Measurements from ENCODE around the gene AUTS2. TPM values are rescaled to one million over a fixed set of nuclear protein-coding genes. Genes with fewer than 3 reads are reported as not detected.

Gene AUTS2
- total RNA-seq, 1 experiment from 2014 or later = 7.4 TPM

- DNase-seq (ENCODE audit: extremely low read depth, low read depth) = no peak
Observed at GRCh38 chr7:69682518-69682917, 84.2 kb downstream of the AUTS2 start.

- DNase-seq (ENCODE audit: extremely low read depth, low read depth) = no peak
Observed at GRCh38 chr7:69683002-69683401, 84.7 kb downstream of the AUTS2 start.

DNA sequence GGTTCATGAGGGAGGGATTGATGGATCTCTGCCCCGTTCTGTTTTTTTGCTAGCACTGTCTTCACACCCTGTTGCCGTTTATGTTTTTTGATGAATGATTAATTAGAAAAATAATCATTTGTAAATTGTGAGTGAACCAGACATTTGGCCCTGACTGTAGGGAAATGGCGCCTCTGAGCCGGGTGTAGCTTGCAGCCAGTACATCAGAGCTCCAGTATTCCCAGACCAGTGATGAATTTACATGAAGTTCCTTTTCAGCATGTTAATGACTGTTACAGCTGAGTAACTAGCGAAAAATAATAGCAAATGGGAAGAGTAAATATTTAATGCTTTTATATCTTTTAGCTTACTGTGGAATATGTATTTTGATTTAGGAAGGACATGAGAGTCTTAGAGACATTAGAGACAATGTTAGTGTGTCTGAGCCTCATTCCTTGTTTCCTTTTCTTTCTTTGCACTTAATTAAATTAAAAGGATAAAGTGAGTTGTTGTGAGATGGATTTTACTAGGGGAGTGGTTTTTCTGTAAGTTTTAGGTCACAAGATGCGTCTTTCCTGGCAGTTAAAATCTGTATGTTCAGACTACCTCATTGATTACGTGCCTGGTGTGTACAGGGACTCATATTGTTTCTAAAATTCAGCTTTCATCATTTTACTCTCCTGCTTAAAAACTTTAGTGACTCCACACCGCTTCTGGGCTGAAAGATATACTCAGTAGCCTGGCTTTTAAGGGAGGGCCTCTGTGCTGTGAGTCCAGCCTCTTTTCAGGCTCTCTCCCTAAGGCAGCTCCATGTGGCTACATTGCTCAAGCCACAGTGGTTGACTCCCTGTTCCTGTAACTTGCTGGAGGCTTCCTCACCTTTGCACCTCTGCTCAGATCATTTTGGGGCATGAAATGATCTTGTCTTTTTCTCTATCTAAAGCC is 86.4 kb downstream of the AUTS2 start:
- no peak for DNase-seq (ENCODE audit: extremely low read depth, low read depth)

DNA sequence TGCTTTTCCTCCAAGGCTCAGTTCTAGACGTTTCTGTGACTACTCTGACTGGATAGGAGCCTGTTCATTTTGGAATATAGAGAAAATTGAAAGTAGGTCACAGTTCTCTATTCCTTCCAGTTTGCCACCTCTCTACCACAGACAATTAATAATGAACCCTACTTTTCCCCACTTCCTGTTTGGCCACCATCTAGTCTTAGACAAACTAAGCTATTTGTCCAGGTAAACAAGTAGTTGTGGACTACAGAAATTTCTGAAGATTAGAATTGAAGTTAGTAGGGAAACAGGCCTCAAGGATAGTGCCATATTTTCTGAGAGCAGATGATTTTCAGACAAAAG is 87.0 kb downstream of the AUTS2 start:
- DNase-seq (ENCODE audit: extremely low read depth, low read depth) = no peak

DNA sequence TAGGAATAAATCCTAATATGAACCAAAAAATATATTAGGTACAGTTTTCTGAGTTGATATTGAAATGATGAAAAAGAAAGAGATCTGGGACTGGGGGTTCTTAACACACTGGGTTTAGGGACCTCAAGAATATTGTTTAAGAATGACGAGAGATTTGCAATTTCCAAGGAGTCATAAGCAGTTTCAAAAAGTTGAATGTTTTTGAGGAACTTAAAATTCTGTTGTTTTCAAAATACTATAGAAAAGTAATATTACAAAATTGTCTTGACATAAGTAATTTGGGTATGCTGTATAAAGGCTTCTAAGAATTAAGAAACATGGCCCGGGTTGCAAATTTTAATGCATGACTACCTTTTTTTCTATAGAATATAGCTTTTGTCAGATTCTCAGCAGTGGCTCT is 88.1 kb downstream of the AUTS2 start:
- DNase-seq (ENCODE audit: extremely low read depth, low read depth) = no peak

DNA sequence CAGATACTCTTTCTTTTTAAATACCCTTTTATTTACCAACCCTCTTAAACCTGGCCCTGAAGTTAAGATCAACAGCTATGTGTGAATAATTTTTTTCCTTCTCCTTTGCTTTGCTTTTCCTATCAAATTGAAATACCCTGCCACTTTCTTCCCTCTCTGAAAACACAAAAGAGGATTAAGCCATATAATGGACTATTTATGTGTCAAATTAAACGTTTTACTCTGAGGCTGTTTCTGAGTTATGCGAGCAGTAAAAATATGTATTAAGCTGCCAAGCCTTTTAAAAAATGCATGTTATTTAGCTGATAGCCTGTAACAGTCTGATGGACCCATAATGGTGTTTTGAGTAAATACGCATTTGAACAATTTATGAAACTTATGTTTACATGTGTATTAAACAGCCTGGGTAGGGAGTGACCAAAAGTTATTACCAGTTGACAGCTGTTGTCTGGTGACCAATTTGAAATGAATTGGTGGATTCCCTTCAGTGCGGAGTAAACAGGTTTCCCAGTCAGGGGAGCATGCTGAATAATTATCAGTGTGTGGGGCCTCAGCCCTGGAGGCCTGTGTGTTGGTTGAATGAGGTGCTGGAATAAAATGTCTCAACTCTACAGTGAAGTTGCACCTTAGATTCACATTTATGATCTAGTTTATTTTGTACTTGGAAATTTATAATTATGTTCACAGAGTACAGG is 89.6 kb downstream of the AUTS2 start:
- DNase-seq (ENCODE audit: extremely low read depth, low read depth) = no peak

DNA sequence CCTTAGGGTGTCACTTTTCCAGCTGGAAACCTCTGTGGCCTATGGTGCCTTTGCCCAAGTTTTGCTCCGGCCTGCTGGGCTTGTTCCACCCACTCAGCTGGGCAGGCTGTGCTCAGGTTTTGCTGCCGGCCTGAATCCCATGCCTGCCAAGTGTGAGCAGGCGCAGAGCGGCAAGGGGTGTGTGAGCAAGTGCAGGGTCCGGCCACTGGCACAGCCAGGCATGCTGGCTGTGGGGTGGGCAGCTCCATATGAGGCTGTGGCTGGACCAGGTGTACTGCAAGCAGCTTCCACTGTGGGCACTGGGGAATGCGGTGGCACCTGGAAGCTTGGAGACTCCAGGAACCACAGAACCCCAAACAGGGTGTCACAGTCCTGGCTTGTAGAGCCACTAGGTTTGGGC is 92.1 kb downstream of the AUTS2 start:
- no peak for DNase-seq (ENCODE audit: extremely low read depth, low read depth)

- no peak for DNase-seq (ENCODE audit: extremely low read depth, low read depth)
Observed at GRCh38 chr7:69691327-69691726, 93.1 kb downstream of the AUTS2 start.

GRCh38 chr7:69691734-69692133 is 93.5 kb downstream of the AUTS2 start:
- DNase-seq (ENCODE audit: extremely low read depth, low read depth) = no peak

GRCh38 chr7:69692611-69693010 is 94.3 kb downstream of the AUTS2 start:
- DNase-seq (ENCODE audit: extremely low read depth, low read depth) = no peak

DNA sequence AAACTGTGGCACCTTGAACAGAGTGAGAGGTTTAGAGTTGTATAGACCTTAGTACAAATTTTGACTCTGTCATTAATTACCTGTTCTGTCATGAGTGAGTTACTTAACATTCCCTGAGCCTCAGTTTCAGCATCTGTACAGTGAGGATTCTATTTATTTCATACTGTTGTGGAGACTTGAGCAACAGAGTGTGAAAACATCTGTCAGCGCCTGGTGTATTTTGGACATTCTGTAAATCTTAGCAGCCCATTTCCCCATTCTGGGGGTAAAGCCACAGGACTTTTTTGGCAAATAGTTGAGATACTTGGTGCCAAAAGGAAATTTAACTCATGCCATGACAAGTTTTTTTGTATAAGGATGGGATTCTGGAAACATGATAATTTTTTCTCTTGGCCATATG is 94.8 kb downstream of the AUTS2 start:
- no peak for DNase-seq (ENCODE audit: extremely low read depth, low read depth)

GRCh38 chr7:69696054-69696591 is 97.8 kb downstream of the AUTS2 start:
- DNase-seq (ENCODE audit: extremely low read depth, low read depth) = no peak

GRCh38 chr7:69696686-69697685 is 98.7 kb downstream of the AUTS2 start:
- DNase-seq (ENCODE audit: extremely low read depth, low read depth) = no peak

DNA sequence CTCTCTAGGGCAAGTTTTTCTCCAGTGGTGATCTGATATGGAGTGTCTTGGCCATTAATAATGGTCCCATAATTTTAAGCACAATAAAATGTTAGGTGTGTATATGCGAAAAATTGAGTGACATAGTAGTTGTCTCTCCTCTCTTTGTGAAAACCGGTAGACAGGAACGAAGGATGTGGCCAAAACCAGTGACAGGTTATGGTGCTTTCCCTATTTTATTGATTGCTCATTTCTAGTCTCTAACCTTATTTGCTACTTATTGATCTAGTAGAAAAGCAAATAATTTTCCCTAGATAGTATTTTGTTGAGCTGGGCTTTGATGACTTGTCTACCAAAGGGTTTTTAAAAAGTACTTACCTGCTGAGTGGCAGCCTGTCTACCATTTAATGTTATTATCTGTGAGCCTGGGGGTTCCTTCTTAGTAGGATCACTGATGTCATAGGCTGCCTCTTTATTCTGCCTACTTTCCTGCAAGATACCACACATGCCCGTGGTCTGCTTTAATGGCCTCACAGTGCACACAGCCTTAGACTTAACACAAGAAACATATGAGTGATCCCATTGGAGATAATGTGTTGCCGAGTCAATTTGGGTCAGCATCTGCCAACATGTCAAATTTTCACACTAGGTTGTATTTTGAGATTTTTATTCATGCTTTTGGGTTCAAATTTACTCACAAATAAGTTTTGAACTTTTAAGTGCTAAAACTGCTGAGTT is 100.0 kb downstream of the AUTS2 start:
- DNase-seq (ENCODE audit: extremely low read depth, low read depth) = no peak

GRCh38 chr7:69699931-69700330 is 101.7 kb downstream of the AUTS2 start:
- DNase-seq (ENCODE audit: extremely low read depth, low read depth) = no peak

DNA sequence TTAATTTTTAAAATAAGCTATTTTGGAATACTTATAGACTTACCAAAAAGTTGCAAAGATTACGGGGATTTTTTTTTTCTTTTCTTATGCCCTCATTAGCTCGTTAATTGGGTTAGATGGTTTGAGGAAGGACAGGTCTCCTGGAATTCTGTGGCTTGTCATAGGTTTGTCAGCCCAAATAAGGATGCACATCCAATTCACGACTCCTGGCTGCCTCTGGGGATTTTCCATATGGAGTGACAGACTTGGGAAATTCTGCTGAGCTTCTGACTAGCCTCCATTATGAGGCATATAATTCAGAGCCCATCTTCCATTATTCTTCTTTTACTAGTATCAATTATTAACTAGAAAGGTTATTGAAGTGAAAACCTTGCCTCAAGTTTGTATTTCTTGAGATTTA is 102.1 kb downstream of the AUTS2 start:
- no peak for DNase-seq (ENCODE audit: extremely low read depth, low read depth)

- no peak for DNase-seq (ENCODE audit: extremely low read depth, low read depth)
Observed at GRCh38 chr7:69701288-69701687, 103.0 kb downstream of the AUTS2 start.

DNA sequence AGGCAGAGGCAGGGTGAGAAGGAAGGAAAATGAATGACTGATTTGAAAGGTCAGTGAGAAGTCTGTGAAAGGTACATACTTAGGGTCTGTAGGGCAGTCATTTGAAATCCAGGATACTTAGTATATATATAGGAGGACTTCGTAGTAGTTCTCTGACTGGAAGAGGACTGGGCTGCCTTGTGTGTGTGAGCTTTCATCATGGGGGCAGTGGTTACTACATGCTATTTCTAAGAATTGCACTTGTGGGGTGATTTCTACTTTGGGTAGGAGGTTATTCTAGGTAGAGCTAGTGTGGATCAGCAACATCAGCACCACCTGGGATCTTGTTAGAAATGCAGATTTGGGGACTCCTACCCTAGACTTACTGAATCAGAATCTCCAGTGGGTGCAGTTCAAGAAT is 104.1 kb downstream of the AUTS2 start:
- DNase-seq (ENCODE audit: extremely low read depth, low read depth) = no peak

- no peak for DNase-seq (ENCODE audit: extremely low read depth, low read depth)
Observed at GRCh38 chr7:69703099-69703498, 104.8 kb downstream of the AUTS2 start.

GRCh38 chr7:69706070-69706469 is 107.8 kb downstream of the AUTS2 start:
- DNase-seq (ENCODE audit: extremely low read depth, low read depth) = no peak

Data from NCI-H460 (cell line).